ENCODE data around the gene GPRIN2.

DNA sequence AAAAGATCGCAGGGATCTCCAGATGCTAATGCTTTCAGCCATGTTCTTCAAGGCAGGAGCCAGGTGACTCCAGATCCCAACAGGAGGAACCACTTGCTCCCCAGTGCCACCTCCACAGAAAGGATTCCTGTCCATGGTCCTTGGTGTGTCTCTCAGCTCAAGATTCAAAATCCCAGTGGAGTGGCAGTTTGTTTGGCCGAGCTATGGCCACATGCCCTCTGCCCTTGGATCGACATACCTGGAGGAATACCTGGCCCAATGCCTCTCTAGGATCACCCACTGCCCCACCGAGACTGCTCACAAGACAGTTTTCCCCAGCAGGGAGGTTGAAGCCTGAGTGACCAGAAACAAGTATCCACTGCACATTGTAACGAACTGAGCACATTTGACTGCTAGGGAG lies 3.9 kb upstream of the GPRIN2 start:
- TF ChIP-seq YY1 (IDR thresholded peaks at IDR 0.05; ENCODE audit: insufficient read depth, insufficient read length) (no peak), SUZ12 (IDR thresholded peaks at IDR 0.05; ENCODE audit: extremely low read depth, insufficient read depth, insufficient read length) (no peak)

All from NT2/D1 (cell line).